ELF-1 (cell line): ENCODE results near the gene MIP.
"Not testable (repeated sequence)": the region's sequence is repeated elsewhere in the genome, so short reads cannot be mapped to it uniquely, and the experiment has no call there.

Experiments used
- DNase-seq: peaks from one replicate; pipeline ENCODE4 v3.0.0-alpha.2; 2016; ENCODE audit warnings: low read depth, low spot score

MIP gene

DNA sequence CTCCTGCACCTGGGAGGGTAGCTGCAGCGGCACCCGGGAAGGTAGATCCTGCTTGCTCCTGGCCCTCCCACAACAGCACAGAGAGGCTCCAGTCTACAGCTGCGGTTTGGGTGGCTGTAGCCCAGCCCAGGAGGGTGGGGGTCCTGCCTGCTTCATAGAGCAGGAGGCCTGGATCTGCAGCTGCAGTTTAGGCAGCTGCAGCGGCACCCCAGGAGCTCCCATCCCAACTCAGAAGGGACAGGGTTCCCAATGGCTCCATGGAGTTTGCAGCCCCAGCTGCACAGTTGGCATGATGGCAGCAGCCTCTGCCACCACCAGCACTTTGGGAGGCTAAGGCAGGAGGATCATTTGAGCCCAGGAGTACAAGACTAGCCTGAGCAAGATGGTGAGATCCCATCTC is 43.7 kb downstream of the MIP start:
- DNase-seq, result no peak

DNA sequence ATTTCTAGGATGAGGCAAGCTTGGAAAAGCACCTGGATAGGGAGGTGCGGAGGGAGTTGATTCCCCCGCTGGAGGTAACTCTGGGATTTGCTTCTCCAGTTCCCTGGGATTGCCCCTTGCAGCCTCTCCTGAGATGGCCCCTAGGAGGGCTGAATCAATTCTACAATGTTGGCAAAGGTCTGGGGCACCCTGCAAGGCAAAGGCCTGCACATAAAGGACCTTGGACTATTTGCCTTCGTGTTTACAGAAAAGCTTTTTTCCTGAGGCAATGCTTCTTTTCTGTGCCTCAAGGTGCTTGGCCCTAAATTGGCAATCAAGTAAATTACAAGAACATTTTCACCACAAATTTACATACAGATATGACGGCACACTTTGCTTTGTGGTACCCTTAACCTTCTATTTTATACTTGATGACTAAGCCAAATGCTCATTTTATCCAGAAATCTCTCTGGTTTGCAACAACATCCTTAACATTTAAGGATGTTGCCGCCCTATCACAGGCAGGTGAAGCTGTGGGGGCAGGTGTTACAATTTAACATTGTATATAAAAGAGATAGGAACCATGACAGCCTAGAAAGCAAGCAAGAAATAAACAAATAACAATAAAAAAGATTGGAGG is 45.5 kb downstream of the MIP start:
- no peak for DNase-seq

GRCh38 chr12:56404227-56404626 is 50.2 kb downstream of the MIP start:
- DNase-seq, result not testable (repeated sequence)

GRCh38 chr12:56401612-56402011 is 52.8 kb downstream of the MIP start:
- DNase-seq, result not testable (repeated sequence)

DNA sequence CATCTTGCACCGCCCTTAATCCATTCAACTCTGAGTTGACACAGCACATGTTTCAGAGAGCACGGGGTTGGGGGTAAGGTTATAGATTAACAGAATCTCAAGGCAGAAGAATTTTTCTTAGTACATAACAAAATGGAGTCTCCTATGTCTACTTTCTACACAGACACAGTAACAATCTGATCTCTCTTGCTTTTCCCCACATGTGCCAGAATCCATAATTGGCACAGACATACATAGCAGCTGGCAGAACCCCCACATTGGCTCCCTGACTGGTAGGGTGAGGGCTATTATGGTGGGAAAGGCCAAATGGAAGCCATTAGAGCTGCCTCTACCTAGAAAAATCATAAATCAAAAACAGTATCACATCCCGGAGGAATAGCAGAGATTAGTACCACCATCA is 53.3 kb downstream of the MIP start:
- DNase-seq, result not testable (repeated sequence)
